ENCODE measurements around the gene MEN1.

MEN1 gene

GRCh38 chr11:64796757-64797541, 13.4 kb downstream of the MEN1 start:
- no peak for TF ChIP-seq CTCF (IDR thresholded peaks at IDR 0.05; ENCODE audit: low read depth, low read length)

GRCh38 chr11:64796047-64796756, 14.1 kb downstream of the MEN1 start:
- no peak for TF ChIP-seq CTCF (IDR thresholded peaks at IDR 0.05; ENCODE audit: low read depth, low read length)
- DNase-seq (ENCODE audit: extremely low read depth, low read depth), result no peak

More at GRCh38 chr11:64796757-64797541, 13.4 kb downstream of the MEN1 start:
- DNase-seq (ENCODE audit: extremely low read depth, low read depth), result no peak

DNA sequence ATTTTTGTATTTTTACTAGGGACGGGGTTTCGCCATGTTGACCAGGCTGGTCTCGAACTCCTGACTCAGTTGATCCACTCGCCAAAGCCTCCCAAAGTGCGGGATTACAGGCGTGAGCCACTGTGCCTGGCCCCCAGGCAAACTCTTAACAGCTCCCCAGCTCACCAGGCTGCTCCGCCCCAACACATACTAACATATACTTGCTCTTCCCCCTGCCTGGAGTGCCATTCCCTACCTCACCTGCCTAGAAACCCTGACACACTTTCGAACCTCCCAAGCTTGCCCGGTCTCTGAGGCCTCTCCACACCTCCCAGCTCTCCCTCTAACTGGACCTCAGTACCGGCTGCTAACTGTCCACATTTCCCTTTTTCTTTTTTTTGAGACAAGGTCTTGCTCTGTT, 15.8 kb downstream of the MEN1 start:
- TF ChIP-seq CTCF (IDR thresholded peaks at IDR 0.05; ENCODE audit: low read depth, low read length), result no peak
- no peak for DNase-seq (ENCODE audit: extremely low read depth, low read depth)

GRCh38 chr11:64793271-64794160, 16.8 kb downstream of the MEN1 start:
- TF ChIP-seq CTCF (IDR thresholded peaks at IDR 0.05; ENCODE audit: low read depth, low read length), result no peak
- DNase-seq (ENCODE audit: extremely low read depth, low read depth), result no peak

GRCh38 chr11:64792482-64792881, 17.9 kb downstream of the MEN1 start:
- DNase-seq (ENCODE audit: extremely low read depth, low read depth), result no peak

DNA sequence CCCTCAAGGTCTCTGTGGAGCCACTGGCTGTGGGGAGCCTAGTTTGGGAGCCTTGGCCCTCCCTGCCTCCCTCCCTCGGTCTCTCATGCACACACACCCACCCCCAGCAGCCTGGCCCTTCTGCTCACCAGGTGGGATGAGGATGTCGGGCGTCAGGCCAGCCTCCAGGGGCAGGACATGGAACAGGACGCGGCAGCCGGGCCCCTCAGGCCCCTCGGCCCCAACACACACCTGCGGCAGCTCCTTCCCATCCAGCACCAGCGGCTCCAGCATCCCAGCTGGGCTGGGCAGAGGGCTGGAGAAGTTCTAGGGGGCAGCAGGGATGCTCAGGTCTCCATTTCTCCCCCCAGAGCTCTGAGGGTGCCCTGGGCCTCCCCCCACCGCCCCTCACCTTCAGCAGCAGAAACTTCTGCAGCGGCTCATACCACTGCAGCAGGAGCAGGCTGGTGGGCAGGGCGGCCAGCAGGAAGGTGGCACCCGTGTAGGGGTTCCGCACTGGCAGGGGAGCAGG, 18.5 kb downstream of the MEN1 start:
- DNase-seq (ENCODE audit: extremely low read depth, low read depth), result no peak
- no peak for TF ChIP-seq CTCF (IDR thresholded peaks at IDR 0.05; ENCODE audit: low read depth, low read length)

More at GRCh38 chr11:64792482-64792881, 17.9 kb downstream of the MEN1 start:
- TF ChIP-seq CTCF (IDR thresholded peaks at IDR 0.05; ENCODE audit: low read depth, low read length), result no peak
